Mononuclear cell (primary cell): ENCODE measurements around the gene FAM76B. TPM values are rescaled to one million over a fixed set of nuclear protein-coding genes. Genes with fewer than 3 reads are reported as not detected.

Experiments used
- H3K27me3 ChIP-seq: 2 replicates; pipeline ENCODE4 v1.6.0; 2011; ENCODE audit warnings: low read length, control low read depth; ENCODE audit not compliant: insufficient read depth
- H3K4me1 ChIP-seq: 2 replicates; pipeline ENCODE4 v1.5.1; 2011; ENCODE audit warnings: mild to moderate bottlenecking, low read length, control low read depth; ENCODE audit not compliant: insufficient read depth
- H3K4me3 ChIP-seq: 2 replicates; pipeline ENCODE4 v1.5.1; 2011; ENCODE audit warnings: mild to moderate bottlenecking, low read length, moderate library complexity
- H3K9me3 ChIP-seq: 2 replicates; pipeline ENCODE4 v1.5.1; 2011; ENCODE audit warnings: low read depth, mild to moderate bottlenecking, control low read depth, low read length
- total RNA-seq: library from RNA; depleted of rRNA; stranded (reverse); fragments of >200 nt; gene quantifications from one replicate; pipeline ENCODE4 v1.2.3, GENCODE V29; 2012

The FAM76B gene
- total RNA-seq, 1 donor, result 107 TPM

DNA sequence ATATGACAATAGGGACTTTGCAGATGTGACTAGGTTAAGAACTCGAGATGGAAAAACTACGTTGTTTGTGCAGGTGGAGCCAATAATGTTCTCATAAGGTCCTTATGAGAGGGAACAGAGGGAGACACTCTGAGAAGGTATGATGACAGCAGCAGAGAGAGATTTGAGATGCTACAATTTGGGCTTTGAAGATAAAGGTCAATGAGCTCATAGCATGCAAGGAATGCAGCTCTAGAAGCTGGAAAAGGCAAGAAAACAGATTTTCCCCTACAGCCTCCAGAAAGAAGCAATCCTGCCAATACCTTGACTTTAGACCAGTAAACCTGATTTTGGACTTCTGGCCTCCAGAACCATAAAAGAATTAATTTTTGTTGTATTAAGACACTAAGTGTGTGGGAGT lies 21.1 kb downstream of the FAM76B start:
- H3K27me3 ChIP-seq, result no peaks in the 10 kb centered on the region
- H3K4me1 ChIP-seq, result peaks cover 7% of the 10 kb centered on the region
- no peak overlapping the region for H3K4me3 ChIP-seq
- H3K9me3 ChIP-seq, result no peaks in the 10 kb centered on the region

DNA sequence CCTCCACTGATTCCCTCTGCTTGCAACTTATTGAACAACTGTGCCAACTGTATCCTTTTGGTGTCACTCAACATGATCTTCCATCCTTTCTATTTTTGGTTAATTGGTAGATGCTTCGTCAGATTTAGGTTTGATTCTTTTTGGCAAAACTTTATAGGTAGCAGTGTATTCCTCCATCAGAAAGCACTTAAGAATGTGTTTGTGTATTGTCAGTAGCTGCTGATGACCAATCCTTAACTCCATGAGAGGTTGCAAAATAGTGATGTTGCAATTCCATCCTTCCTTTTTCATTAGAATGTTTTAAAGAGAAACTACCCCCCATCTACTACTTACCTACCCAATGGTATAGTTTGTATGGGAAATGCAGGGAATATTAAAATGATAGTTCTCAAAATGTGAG lies 22.1 kb downstream of the FAM76B start:
- H3K4me3 ChIP-seq, result no peak overlapping the region

DNA sequence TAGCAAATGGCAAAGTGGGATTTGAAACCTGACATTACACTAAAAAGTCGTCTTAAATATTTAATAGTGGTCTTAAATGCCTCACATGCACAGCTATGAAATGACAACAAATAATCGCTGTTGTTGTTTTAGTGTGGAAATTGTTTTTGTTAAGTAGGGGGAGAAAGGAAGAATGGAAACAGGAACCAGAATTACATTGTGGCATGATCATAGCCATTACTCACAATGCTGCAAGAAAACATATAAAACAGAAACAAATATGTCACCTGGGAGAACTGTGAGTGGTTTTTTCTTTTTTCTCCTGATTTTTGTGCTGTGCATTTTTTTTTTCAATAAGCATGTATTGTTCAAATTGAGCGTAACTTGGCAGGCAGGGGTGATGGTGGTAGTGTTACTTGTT lies 22.9 kb downstream of the FAM76B start:
- Histone ChIP-seq H3K9me3 (no peaks in the 10 kb centered on the region), H3K27me3 (no peaks in the 10 kb centered on the region), H3K4me1 (peaks cover 7% of the 10 kb centered on the region), H3K4me3 (no peak overlapping the region)

More for the DNA sequence above, 22.1 kb downstream of the FAM76B start:
- Histone ChIP-seq H3K9me3 (no peaks in the 10 kb centered on the region), H3K27me3 (no peaks in the 10 kb centered on the region), H3K4me1 (peaks cover 7% of the 10 kb centered on the region)

DNA sequence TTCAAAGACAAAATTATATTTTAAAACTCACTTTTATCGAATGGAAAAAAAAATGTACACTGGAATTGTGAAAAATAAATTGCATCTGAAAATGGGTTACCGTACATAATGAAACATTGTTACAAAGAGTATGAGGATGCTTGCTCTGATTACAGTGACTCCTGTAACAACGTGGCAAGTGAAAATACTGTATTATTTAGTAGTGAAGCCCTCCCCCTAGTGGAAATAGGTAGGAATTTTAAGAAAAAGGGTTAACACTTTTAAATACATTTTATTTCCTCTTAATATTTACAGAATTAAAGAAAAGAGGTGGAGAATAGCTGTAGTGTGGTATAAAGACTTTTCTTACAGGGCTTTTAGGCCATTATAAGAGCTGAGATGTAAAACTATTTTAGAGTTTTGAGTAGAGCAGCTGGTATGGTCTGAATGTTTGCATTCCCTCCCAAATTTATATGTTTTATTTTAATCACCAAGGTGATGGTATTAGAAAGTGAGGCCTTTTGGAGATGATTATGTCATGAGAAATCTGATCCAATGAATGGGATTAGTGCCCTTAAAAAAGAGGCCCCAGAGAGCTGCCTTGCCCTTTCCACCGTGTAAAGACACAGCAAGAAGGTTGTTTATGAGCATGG lies 25.2 kb downstream of the FAM76B start:
- H3K9me3 ChIP-seq, result no peaks in the 10 kb centered on the region
- no peaks in the 10 kb centered on the region for H3K27me3 ChIP-seq
- H3K4me1 ChIP-seq, result peaks cover 7% of the 10 kb centered on the region
- no peak overlapping the region for H3K4me3 ChIP-seq

DNA sequence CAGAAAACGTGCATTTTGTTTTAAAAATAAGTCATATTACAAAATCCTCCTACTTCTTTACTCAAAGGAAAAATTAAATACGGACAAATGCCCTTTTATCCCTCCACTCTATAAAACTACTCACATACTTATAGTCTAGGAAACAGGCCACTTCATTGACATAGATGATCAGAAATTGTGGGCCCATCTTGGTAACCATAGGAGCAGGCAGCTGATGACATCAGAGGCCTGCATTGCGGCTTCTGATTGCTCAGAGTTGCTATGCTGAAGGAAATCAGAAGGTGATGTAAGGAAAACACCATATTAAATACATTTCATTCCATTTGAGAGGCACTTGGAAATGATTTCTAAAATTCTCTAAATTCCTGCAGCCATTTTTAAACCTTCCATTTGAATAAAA lies 27.0 kb downstream of the FAM76B start:
- Histone ChIP-seq H3K4me3 (no peak overlapping the region), H3K9me3 (no peaks in the 10 kb centered on the region), H3K27me3 (no peaks in the 10 kb centered on the region), H3K4me1 (peaks cover 4% of the 10 kb centered on the region)

DNA sequence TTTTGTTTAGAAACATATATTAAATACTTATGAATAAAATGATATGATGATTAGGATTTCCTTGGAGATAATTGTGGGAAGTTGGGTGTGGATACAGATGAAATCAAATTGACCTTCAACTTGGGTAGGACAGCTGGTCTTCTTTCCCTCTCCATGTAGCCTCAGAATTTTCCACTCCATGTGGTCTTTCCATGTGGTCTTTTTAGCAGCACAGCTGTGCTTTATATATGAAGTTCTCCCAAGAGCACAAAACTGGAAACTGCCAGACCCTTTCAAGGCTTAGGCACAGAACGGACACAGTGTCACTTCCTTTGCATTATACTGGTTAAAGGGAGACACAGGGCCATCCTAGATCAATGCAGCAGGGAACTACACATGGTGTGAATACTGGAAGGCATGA lies 28.6 kb downstream of the FAM76B start:
- Histone ChIP-seq H3K4me3 (no peak overlapping the region), H3K9me3 (no peaks in the 10 kb centered on the region), H3K4me1 (no peaks in the 10 kb centered on the region), H3K27me3 (no peaks in the 10 kb centered on the region)

DNA sequence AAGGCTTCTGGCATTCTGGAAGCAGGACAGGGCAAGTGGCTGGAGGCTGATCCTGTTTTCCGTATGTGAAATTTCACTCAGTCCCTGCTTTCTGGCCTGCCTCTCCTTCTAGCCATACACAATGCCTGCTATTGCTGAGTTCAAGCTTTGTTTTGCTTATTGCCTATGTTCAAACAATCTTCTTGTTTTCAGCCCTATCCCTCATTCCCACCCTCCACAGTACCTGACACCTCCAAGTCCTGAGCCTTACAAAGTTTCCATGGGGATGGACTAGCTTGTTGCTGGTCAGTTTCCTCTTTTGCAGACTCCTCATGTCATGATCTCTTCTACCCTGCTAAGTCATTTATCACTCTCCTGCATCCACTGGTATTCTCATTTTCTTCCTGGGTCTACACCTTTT lies 38.1 kb downstream of the FAM76B start:
- H3K4me1 ChIP-seq, result no peaks in the 10 kb centered on the region
- H3K27me3 ChIP-seq, result no peaks in the 10 kb centered on the region
- no peaks in the 10 kb centered on the region for H3K9me3 ChIP-seq
- H3K4me3 ChIP-seq, result no peak overlapping the region

DNA sequence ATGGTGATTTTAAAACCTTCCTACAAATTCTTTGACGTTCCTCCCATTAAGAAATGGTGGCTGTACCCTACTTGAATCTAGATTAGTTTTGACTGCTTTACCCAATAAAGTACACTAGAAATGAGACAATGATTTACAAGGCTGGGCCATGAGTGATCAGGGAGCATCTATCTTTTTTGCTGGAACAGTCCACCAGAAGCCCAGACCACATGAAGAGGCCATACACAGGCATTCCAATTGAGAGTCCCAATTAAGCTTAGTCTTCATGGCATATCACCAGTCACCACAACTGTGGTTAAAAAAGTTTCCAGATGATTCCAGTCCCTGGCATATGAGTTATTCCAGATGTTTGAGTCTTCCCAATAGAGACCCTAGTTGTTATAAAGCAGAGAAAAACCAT lies 39.5 kb downstream of the FAM76B start:
- H3K27me3 ChIP-seq, result no peaks in the 10 kb centered on the region
- H3K9me3 ChIP-seq, result no peaks in the 10 kb centered on the region
- H3K4me3 ChIP-seq, result no peak overlapping the region
- H3K4me1 ChIP-seq, result no peaks in the 10 kb centered on the region

DNA sequence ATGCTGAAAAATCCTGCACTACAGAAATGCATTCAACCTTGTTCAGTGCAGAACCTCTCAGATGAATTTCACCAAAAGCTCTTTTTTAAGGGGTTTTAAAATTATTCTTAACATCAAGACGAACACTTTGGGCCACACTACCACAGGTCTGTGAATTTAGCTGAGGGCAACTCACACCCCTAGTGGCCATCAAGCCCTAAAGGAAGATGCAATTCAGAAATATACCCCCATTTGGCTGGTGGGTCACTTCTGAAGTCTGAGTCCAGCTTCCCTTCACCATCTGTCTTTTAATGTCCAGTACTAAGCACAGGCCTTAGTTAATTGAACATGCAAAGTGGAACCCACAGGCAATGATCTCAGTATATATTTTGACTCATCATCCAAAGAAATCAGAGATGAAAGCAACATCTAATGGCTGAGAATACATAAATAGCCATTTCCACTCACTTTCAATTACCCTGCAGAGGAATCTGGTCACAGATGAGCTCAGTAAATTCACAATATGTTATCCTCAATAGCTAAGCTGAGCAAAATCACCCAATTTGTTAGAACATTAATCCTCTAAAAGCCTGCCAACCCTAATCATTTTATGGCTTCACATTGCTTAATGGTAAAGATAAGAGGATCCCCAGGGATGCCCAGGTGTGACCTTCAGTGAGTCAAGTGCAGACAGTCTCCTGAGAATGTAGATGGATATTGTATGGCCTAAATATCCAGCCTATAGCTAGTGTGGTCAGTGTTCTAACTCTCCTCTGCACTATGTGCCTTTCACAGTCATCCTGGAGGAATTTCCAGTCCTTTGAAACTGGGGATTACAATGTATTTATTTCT lies 50.3 kb downstream of the FAM76B start:
- Histone ChIP-seq H3K9me3 (no peaks in the 10 kb centered on the region), H3K27me3 (no peaks in the 10 kb centered on the region), H3K4me3 (no peak overlapping the region), H3K4me1 (peaks cover 1% of the 10 kb centered on the region)

DNA sequence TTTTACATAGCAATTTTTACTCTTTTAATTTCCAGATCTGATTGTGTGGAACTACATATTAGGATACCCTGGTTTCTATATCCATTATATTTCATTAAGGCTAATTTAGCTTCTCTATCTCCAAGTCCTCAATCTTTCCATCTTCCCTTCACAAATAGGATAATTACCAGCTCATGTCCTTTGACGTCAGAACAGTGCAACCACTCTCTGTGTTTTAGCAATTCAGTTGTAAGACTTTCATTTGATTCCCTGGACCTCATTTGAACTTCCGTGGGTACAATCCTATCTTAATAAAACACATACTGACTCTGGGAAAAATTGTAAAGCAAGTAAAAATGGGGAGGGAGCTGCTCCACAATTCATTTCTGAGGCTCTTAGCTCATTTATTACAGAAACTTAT lies 52.8 kb downstream of the FAM76B start:
- Histone ChIP-seq H3K4me3 (no peak overlapping the region), H3K9me3 (no peaks in the 10 kb centered on the region), H3K27me3 (no peaks in the 10 kb centered on the region), H3K4me1 (peaks cover 6% of the 10 kb centered on the region)

DNA sequence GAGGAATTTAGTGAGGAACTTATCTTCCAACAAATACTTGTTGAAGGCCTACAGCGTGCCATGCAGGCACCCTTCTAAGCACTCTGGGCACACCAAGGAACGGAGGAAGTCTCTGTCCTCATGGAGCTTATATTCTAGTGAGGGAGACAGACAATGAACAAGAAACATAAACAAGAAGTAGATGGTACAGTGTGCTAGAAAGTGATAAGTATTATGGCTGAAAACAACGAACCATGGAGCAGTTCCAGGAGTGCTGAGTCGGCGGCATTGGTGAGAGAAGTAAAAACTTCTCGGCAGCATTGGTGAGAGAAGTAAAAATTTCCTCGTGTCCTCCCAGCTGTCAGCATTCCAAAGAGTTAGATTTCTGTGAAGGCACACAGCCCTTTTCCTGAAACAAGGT lies 53.2 kb downstream of the FAM76B start:
- peaks cover 6% of the 10 kb centered on the region for H3K4me1 ChIP-seq
- no peak overlapping the region for H3K4me3 ChIP-seq
- H3K27me3 ChIP-seq, result no peaks in the 10 kb centered on the region
- no peaks in the 10 kb centered on the region for H3K9me3 ChIP-seq

DNA sequence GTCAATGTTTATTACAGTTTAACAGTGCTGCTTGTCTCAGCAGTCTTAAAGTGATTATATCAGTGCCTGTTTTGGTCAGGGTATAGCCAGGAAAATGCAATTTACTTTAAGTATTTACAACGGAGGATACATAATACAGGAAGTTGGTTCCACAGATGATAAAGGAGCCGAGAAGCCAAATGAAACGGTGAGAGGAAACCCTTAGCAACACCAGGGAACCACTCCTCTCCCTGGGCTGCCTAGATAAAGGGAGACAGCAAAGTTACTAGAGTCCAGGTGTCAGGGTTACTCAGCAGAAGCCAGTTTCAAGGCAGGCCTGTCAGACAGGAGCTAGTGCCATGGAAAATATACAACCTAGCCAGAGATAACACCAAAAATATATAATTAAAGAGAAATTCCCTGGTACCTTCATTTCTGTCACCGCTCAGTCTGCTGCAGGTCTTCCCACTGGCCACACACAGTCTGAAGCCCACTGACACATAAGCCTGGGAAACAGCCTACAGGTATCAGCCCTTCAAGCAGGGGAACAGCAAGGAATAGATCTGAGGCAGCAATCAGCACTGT lies 55.5 kb downstream of the FAM76B start:
- Histone ChIP-seq H3K27me3 (no peaks in the 10 kb centered on the region), H3K4me3 (no peak overlapping the region), H3K9me3 (no peaks in the 10 kb centered on the region), H3K4me1 (peaks cover 6% of the 10 kb centered on the region)

DNA sequence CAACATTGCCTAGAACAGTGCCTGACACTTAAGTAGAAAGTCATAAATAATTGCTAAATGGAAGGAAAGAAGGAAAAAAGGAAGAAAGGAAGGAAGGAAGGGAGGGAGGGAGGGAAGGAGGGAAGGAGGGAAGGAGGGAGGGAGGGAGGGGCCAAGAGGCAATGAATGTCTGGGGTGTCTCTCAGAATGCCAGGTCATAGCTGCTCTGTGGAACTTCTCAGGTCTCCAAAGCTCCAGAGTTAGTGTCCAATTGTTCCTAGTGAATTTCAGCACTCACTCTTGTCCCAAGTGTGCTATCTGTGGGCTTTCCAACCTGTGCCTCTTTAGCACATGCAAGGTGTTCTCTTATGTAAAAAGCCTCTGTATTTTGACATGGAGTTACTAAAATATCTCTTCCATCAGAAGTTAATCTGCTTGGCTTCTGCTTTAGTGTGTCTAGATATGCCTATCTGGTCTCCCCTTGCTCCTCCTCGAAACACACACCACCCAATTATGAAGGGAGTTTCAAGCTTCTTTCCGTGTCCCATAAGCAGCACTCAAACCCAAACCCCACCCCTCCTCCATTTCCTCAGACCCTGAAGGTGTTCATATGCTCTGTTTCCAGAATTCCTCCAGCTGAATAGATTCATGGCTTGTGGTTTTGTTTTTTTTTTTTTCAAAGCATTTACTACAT lies 56.5 kb downstream of the FAM76B start:
- no peak overlapping the region for H3K4me3 ChIP-seq
- no peaks in the 10 kb centered on the region for H3K27me3 ChIP-seq
- H3K4me1 ChIP-seq, result peaks cover 6% of the 10 kb centered on the region
- H3K9me3 ChIP-seq, result no peaks in the 10 kb centered on the region

DNA sequence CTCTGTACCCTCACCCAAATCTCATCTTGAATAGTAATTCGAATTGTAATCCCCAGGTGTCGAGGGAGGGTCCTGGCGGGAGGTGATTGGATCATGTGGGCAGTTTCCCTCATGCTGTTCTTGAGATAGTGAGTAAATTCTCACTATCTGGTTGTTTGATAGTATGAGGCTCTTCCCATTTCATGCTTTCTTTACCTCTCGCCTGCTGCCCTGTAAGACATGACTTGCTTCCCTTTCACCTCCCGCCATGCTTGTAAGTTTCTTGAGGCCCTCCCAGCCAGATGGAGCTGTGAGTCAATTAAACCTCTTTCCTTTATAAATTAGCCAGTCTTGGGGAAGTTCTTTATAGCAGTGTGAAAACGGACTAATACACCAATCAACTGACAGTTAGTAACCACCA lies 60.1 kb downstream of the FAM76B start:
- peaks cover 6% of the 10 kb centered on the region for H3K4me1 ChIP-seq
- H3K4me3 ChIP-seq, result no peak overlapping the region
- H3K9me3 ChIP-seq, result no peaks in the 10 kb centered on the region
- no peaks in the 10 kb centered on the region for H3K27me3 ChIP-seq

DNA sequence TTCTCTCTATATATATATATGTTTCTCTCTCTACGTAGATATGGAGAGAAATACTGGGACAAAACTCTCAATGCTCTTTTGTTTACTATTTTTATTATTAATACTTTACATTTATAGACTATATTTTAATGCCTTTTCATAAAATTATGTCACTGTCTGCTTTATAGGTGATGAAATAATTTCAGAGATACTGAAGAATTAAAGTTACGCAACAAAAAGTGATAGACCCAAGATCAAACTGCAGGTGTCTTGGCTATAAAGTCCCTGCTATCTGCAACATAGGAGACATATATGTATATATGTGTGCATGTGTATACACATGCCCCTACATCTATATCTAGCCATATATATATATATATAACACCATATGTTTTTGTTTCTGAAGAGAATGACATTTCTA lies 60.8 kb downstream of the FAM76B start:
- Histone ChIP-seq H3K9me3 (no peaks in the 10 kb centered on the region), H3K4me1 (no peaks in the 10 kb centered on the region), H3K27me3 (no peaks in the 10 kb centered on the region), H3K4me3 (no peak overlapping the region)
